PFSK-1 (cell line): ENCODE data around the gene USF1.

Source experiments
- POLR2AphosphoS5 ChIP-seq: IDR thresholded peaks from 2 replicates; pipeline ENCODE4 v1.6.1; 2012; ENCODE audit warnings: low read depth, mild to moderate bottlenecking, control low read depth, low read length, moderate library complexity
- SIN3A ChIP-seq: IDR thresholded peaks from 2 replicates; pipeline ENCODE4 v1.6.1; 2012; ENCODE audit warnings: mild to moderate bottlenecking, low read length, moderate library complexity, borderline replicate concordance; ENCODE audit not compliant: insufficient read depth
- TF ChIP-seq, protein P1 (sequence below), 2 experiments: IDR thresholded peaks; 2 replicates each; pipeline versions ENCODE4 v1.6.1 to v1.8.0; 2011 to 2012; ENCODE audit warnings: low read depth in 2 of 2, low read length in 2 of 2, control low read depth in 1 of 2, inconsistent platforms in 1 of 2, mild to moderate bottlenecking in 1 of 2, moderate library complexity in 1 of 2; ENCODE audit not compliant: insufficient read depth in 1 of 2

DNA sequence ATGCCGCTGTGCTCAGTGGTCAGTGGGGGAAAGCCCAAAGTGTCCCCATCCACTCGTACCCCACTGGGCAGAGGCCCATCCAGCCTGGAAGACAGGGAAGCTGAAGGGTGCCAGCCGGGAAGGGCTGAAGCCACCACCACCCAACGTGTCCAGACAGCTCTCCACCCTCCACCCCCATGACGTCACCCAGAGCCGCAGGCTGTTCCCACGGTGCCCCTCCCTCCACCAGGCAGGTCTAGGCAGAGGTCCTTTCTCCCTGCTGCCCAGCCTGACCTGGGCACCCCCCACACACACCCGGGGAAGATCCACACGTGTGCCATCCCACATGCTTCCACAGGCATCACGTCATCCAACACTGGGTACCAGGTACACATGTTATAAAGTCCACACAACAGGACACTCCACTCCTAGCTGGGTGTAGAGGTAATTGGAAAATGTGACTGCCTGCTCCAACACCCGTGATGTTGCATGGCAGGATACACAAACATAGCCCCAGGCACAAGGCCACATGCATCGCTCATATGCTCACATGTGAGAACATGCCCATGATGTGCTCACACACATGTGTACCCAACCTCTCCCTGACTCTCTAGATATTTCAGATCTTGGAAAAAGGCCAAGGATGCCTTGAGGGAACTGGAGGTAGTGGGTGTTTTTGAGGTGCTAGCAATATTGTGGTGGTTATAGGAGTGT is 29.0 kb upstream of the USF1 start:
- no peak for TF ChIP-seq POLR2AphosphoS5
- TF ChIP-seq, protein P1, sequence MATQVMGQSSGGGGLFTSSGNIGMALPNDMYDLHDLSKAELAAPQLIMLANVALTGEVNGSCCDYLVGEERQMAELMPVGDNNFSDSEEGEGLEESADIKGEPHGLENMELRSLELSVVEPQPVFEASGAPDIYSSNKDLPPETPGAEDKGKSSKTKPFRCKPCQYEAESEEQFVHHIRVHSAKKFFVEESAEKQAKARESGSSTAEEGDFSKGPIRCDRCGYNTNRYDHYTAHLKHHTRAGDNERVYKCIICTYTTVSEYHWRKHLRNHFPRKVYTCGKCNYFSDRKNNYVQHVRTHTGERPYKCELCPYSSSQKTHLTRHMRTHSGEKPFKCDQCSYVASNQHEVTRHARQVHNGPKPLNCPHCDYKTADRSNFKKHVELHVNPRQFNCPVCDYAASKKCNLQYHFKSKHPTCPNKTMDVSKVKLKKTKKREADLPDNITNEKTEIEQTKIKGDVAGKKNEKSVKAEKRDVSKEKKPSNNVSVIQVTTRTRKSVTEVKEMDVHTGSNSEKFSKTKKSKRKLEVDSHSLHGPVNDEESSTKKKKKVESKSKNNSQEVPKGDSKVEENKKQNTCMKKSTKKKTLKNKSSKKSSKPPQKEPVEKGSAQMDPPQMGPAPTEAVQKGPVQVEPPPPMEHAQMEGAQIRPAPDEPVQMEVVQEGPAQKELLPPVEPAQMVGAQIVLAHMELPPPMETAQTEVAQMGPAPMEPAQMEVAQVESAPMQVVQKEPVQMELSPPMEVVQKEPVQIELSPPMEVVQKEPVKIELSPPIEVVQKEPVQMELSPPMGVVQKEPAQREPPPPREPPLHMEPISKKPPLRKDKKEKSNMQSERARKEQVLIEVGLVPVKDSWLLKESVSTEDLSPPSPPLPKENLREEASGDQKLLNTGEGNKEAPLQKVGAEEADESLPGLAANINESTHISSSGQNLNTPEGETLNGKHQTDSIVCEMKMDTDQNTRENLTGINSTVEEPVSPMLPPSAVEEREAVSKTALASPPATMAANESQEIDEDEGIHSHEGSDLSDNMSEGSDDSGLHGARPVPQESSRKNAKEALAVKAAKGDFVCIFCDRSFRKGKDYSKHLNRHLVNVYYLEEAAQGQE (IDR thresholded peaks at IDR 0.05; ENCODE audit: insufficient read depth in 1 of 2, low read depth in 2 of 2, low read length in 2 of 2): no peak
- TF ChIP-seq SIN3A: no peak
